ENCODE measurements around the gene EVC. TPM values are rescaled to one million over a fixed set of nuclear protein-coding genes. Genes with fewer than 3 reads are reported as not detected.

Gene EVC
- total RNA-seq, 2 experiments from 2014 or later = 0.70 to 1.5 TPM

- POLR2A ChIA-PET = no interaction called here
- CTCF ChIA-PET = no interaction called here
Observed at GRCh38 chr4:5798946-5799345, 87.9 kb downstream of the EVC start.

GRCh38 chr4:5799406-5799805 is 88.4 kb downstream of the EVC start:
- Mint-ChIP-seq H3K27ac (no peak overlapping the region), H3K27me3 (no peaks in the 10 kb centered on the region), H3K4me3 (no peak overlapping the region), H3K36me3 (ENCODE audit: low read depth) (no peaks in the 10 kb centered on the region), H3K9me3 (no peaks in the 10 kb centered on the region), H3K4me1 (ENCODE audit: low read depth) (no peaks in the 10 kb centered on the region)
- TF ChIP-seq CTCF (IDR thresholded peaks at IDR 0.05) = no peak
- Histone ChIP-seq H3K9me3 (ENCODE audit: control insufficient read depth in 1 of 2, insufficient read depth in 1 of 2, low read length in 2 of 2) (peaks cover 0 to 13% of the 10 kb centered on the region in 2 experiments), H3K27me3 (ENCODE audit: control insufficient read depth in 1 of 2, insufficient read depth in 2 of 2, low read length in 2 of 2) (no peaks in the 10 kb centered on the region), H3K4me1 (ENCODE audit: insufficient read depth, low read length) (no peaks in the 10 kb centered on the region), H3K27ac (ENCODE audit: low read depth in 1 of 2, low read length in 2 of 2) (no peak overlapping the region), H3K4me3 (ENCODE audit: low read length) (no peak overlapping the region), H3K36me3 (ENCODE audit: insufficient read depth, low read length) (no peaks in the 10 kb centered on the region)
- DNase-seq = no peak
- no peak for ATAC-seq (ENCODE audit: poor library complexity)
- ChIA-PET CTCF (no interaction called here), POLR2A (no interaction called here)
- intact Hi-C loops (cut with DNase I, micrococcal nuclease) = no loop called here

More at GRCh38 chr4:5798946-5799345, 87.9 kb downstream of the EVC start:
- no peak for TF ChIP-seq CTCF (IDR thresholded peaks at IDR 0.05)
- H3K36me3 Mint-ChIP-seq (ENCODE audit: low read depth) = no peaks in the 10 kb centered on the region
- no peak overlapping the region for H3K4me3 Mint-ChIP-seq
- Histone ChIP-seq H3K9me3 (ENCODE audit: control insufficient read depth in 1 of 2, insufficient read depth in 1 of 2, low read length in 2 of 2) (peaks cover 0 to 13% of the 10 kb centered on the region in 2 experiments), H3K4me1 (ENCODE audit: insufficient read depth, low read length) (no peaks in the 10 kb centered on the region), H3K4me3 (ENCODE audit: low read length) (no peak overlapping the region), H3K27me3 (ENCODE audit: control insufficient read depth in 1 of 2, insufficient read depth in 2 of 2, low read length in 2 of 2) (no peaks in the 10 kb centered on the region), H3K27ac (ENCODE audit: low read depth in 1 of 2, low read length in 2 of 2) (no peak overlapping the region), H3K36me3 (ENCODE audit: insufficient read depth, low read length) (no peaks in the 10 kb centered on the region)
- ATAC-seq (ENCODE audit: poor library complexity) (no peak), DNase-seq (no peak)
- no peaks in the 10 kb centered on the region for H3K27me3 Mint-ChIP-seq
- intact Hi-C loops (cut with DNase I, micrococcal nuclease) = no loop called here
- no peaks in the 10 kb centered on the region for H3K4me1 Mint-ChIP-seq (ENCODE audit: low read depth)
- no peak overlapping the region for H3K27ac Mint-ChIP-seq
- no peaks in the 10 kb centered on the region for H3K9me3 Mint-ChIP-seq

- no peaks in the 10 kb centered on the region for H3K27me3 ChIP-seq (ENCODE audit: control insufficient read depth in 1 of 2, insufficient read depth in 2 of 2, low read length in 2 of 2)
- no peaks in the 10 kb centered on the region for H3K4me1 Mint-ChIP-seq (ENCODE audit: low read depth)
- H3K9me3 Mint-ChIP-seq = no peaks in the 10 kb centered on the region
- no peaks in the 10 kb centered on the region for H3K4me1 ChIP-seq (ENCODE audit: insufficient read depth, low read length)
- H3K9me3 ChIP-seq (ENCODE audit: control insufficient read depth in 1 of 2, insufficient read depth in 1 of 2, low read length in 2 of 2) = peaks cover 0 to 13% of the 10 kb centered on the region in 2 experiments
- ATAC-seq (ENCODE audit: poor library complexity) (no peak), DNase-seq (no peak)
- no peak overlapping the region for H3K4me3 Mint-ChIP-seq
- no peaks in the 10 kb centered on the region for H3K36me3 ChIP-seq (ENCODE audit: insufficient read depth, low read length)
- CTCF ChIA-PET = no interaction called here
- no peak overlapping the region for H3K27ac ChIP-seq (ENCODE audit: low read depth in 1 of 2, low read length in 2 of 2)
- TF ChIP-seq CTCF (IDR thresholded peaks at IDR 0.05) = no peak
- H3K36me3 Mint-ChIP-seq (ENCODE audit: low read depth) = no peaks in the 10 kb centered on the region
- POLR2A ChIA-PET = no interaction called here
- no peak overlapping the region for H3K4me3 ChIP-seq (ENCODE audit: low read length)
- intact Hi-C loops (cut with DNase I, micrococcal nuclease) = no loop called here
- H3K27ac Mint-ChIP-seq = no peak overlapping the region
- H3K27me3 Mint-ChIP-seq = no peaks in the 10 kb centered on the region
Observed at GRCh38 chr4:5800496-5800895, 89.5 kb downstream of the EVC start.
